ENCODE results near the gene SPATA21.

Gene SPATA21

DNA sequence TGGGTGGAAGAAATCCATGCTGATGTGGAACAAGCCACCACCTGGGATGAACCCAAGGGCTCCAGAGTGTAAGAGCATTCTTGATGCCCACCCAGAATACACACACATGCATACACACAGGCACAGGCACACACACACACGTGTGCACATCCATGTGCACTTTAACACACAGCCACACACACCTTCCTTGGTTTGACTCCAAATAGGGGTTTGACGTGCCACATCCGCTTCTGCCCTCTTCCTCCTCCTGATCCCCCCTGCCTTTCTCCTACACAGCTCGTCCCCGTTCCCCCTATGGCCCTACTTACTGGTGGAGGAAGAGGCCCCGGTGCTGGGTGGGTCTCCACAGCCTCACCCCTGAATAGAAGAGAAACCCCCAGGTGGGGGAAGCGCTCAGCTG lies 16.0 kb downstream of the SPATA21 start:
- no peak for DNase-seq (ENCODE audit: low read depth)

DNA sequence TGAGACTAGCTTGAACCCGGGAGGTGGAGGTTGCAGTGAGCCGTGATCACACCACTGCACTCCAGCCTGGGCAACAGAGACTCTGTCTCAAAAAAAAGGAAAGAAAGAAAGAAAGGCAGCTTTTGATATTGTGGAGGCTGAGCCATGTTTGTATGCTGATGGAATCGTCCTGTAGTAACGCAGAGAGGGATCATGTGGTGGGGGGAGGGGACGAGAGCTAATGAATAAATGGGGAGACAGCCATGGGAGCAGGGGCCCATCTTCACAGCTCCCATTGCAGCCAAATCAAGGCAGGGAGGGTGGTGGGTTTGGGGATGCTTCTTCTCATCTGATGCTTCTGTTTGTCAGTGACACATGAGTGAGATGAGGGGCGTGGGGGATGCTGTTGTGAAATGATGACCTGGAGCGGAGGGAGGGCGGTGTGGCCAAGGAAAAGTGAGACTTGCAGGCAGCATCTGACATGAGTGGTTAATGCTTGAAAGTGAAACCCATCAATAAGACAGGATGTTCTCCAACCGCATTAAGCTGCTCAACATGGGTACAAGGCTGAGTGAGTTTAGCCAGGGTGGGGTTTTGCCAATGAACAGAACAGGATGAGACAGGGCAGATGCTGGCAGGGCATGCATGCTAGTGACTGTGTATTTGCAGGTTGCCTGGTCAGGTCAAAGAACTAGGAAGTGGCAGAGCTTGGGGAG lies 16.7 kb downstream of the SPATA21 start:
- peak; percentile 40 for DNase-seq (ENCODE audit: low read depth)

GRCh38 chr1:16418823-16419425 lies 18.3 kb downstream of the SPATA21 start:
- no peak for DNase-seq (ENCODE audit: low read depth)

DNA sequence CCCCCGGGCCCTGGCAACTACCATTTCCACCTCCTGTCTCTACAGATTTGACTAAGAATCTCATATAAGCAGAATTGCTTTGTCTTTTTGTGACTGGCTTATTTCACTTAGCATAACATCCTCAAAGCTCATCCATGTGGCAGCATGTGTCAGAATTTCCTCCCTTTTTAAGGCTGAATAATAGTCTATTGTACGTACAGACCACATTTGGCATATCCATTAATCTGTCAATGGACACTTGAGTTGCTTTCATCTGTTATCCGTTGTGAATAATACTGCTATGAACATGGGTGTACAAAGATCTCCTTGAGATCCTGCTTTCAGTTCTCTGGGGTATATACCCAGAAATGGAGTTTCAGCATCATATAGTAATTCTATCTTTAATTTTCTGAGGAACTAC lies 24.0 kb downstream of the SPATA21 start:
- no peak for DNase-seq (ENCODE audit: low read depth)

- no peak for DNase-seq (ENCODE audit: low read depth)
Measured at GRCh38 chr1:16410803-16411202, 26.4 kb downstream of the SPATA21 start.

DNA sequence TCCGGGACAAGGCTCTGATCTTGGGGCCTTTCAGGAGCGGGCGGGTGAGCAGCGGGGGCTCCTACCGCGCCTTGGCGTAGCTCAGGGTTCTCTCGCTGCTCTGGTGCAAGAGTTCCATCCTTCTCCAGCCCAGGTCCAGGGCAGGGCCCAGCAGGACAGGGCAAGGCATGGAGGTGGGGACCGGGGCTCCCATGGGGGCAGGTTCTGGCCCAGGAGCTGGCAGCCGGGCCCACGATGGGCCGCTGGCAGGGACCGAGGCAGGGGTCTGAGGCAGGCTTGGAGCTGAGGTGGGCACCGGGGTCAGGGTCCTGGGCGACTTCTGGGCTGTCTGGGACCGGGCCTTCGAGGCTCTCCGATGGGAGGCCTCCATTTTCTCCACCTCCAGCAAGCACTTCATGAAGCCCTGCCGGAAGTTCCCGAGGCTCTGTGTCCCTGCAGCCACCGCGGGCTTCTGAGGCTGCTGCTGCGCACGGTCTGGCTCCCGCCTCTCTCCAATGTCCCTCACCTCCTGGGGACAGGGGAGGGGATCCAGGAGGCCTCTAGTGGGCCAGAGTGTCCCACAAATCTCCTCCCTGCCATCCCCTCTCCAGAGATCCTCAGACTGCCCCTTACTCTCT lies 27.6 kb downstream of the SPATA21 start:
- no peak for DNase-seq (ENCODE audit: low read depth)

- DNase-seq (ENCODE audit: low read depth) = no peak
Measured at GRCh38 chr1:16406868-16407267, 30.4 kb downstream of the SPATA21 start.

GRCh38 chr1:16405441-16405840 lies 31.8 kb downstream of the SPATA21 start:
- DNase-seq (ENCODE audit: low read depth) = no peak

DNA sequence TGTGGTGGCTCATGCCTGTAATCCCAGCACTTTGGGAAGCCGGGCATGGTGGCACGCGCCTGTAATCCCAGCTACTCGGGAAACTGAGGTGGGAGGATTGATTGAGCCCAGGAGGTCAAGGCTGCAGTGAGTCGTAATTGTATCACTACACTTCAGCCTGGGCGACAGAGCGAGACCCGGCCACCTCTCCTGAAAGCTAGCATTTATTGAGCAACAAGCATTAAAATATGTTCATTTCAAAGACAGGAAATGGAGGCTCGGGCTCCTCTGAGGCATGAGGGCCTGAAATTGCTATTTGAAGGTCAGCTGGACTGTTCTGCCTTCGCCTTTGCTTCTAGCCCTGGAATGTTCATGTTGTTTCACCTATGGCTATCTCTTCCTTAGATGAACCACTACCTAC lies 34.5 kb downstream of the SPATA21 start:
- no peak for DNase-seq (ENCODE audit: low read depth)

- no peak for DNase-seq (ENCODE audit: low read depth)
Measured at GRCh38 chr1:16398371-16398953, 38.8 kb downstream of the SPATA21 start.

DNA sequence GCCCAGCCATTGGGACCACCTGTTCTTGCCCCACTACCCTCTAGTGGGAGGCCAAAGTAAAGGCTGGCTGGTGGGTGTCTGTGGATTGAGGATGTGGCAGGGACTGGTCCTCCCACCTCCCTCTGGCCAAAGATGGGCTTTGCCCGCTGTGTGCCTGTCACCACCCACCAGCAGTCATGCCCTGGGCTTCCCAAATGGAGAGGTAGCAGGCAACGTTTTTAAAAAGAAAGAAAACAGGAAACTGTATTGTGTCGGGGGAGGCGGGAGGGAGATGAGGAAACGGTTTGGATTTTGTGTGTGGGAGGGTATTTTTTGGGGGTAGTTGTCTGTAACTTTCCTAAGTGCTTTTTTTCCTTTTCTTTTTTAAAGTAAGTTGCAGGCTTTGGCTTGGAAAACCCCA lies 40.1 kb downstream of the SPATA21 start:
- DNase-seq (ENCODE audit: low read depth) = no peak

DNA sequence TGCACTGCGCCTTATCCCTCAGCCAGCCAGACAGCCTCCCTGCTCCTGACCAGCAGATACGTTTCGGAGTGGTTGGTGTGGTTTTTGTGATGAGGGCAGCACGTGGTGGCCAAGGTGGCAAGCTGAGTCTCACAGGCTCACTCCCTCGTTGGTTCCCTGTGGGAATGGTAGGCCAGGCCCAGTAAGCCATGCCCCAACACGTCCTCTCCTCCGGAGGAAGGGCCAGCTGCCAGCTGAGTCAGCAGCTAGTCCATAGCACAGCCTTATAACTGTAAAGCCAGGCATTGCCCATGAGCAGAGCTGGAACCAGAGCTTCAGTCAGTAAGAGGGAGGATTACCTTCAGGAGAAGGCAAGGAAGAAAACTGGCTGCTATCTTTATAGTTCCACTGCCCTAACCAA lies 40.6 kb downstream of the SPATA21 start:
- DNase-seq (ENCODE audit: low read depth) = no peak

DNA sequence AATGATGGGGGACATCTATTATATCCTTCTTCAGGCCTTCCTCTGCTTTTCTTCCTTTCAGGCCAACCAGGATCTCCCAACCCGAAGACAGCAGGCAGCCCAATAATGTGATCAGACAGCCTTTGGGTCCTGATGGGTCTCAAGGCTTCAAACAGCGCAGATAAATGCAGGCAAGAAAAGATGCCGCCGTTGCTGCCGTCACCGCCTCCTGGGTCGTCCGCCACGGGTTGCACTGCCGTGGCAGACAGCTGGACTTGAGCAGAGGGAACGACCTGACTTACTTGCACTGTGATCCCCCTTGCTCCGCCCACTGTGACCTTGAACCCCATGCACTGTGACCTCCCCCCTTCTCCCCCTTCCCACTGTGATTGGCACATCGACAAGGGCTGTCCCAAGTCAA lies 42.2 kb downstream of the SPATA21 start:
- no peak for DNase-seq (ENCODE audit: low read depth)

- DNase-seq (ENCODE audit: low read depth) = no peak
Measured at GRCh38 chr1:16393570-16394521, 43.4 kb downstream of the SPATA21 start.

- DNase-seq (ENCODE audit: low read depth) = no peak
Measured at GRCh38 chr1:16392740-16393569, 44.3 kb downstream of the SPATA21 start.

- DNase-seq (ENCODE audit: low read depth) = no peak
Measured at GRCh38 chr1:16391411-16391810, 45.8 kb downstream of the SPATA21 start.

GRCh38 chr1:16387201-16388188 lies 49.7 kb downstream of the SPATA21 start:
- no peak for DNase-seq (ENCODE audit: low read depth)

- DNase-seq (ENCODE audit: low read depth) = no peak
Measured at GRCh38 chr1:16386454-16387113, 50.6 kb downstream of the SPATA21 start.
